Measurements from ENCODE around the gene ADGRB2. TPM values are rescaled to one million over a fixed set of nuclear protein-coding genes. Genes with fewer than 3 reads are reported as not detected.
A peak's percentile ranks its signal among the peaks of the same experiment; 100 is the strongest.

The ADGRB2 gene
- total RNA-seq, 6 experiments from 2014 or later = 0.06 TPM; not detected in 4

GRCh38 chr1:31796707-31797106 is 32.6 kb upstream of the ADGRB2 start:
- no peaks in the 10 kb centered on the region for H3K27me3 ChIP-seq
- intact Hi-C loops (cut with DNase I) = no loop called here
- no peaks in the 10 kb centered on the region for H3K4me1 ChIP-seq
- WGBS (ENCODE audit: insufficient coverage, low coverage, low lambda C conversion rate, missing lambda C conversion rate) = 78% methylated on average over 7 of the region's 7 CpGs
- TF ChIP-seq CTCF (IDR thresholded peaks at IDR 0.05) = no peak
- no peak for TF ChIP-seq POLR2A (IDR thresholded peaks at IDR 0.05)
- H3K27ac ChIP-seq = no peak overlapping the region
- ATAC-seq = no peak
- no peak overlapping the region for H3K4me3 ChIP-seq
- H3K36me3 ChIP-seq = no peaks in the 10 kb centered on the region
- no peak for DNase-seq
- H3K9me3 ChIP-seq = no peaks in the 10 kb centered on the region

GRCh38 chr1:31795801-31796621 is 31.9 kb upstream of the ADGRB2 start:
- no peak for ATAC-seq
- intact Hi-C loops (cut with DNase I) = no loop called here
- Histone ChIP-seq H3K4me3 (no peak overlapping the region), H3K27ac (no peak overlapping the region), H3K4me1 (no peaks in the 10 kb centered on the region), H3K9me3 (no peaks in the 10 kb centered on the region), H3K36me3 (no peaks in the 10 kb centered on the region), H3K27me3 (no peaks in the 10 kb centered on the region)
- 58% methylated on average over 3 of the region's 13 CpGs for WGBS (ENCODE audit: insufficient coverage, low coverage, low lambda C conversion rate, missing lambda C conversion rate)
- DNase-seq = peak in 2 of 3 donors; percentile 7 to 52
- no peak for TF ChIP-seq POLR2A (IDR thresholded peaks at IDR 0.05)
- no peak for TF ChIP-seq CTCF (IDR thresholded peaks at IDR 0.05)

- DNase-seq (no peak), ATAC-seq (no peak)
- H3K4me3 ChIP-seq = no peak overlapping the region
- no peaks in the 10 kb centered on the region for H3K9me3 ChIP-seq
- TF ChIP-seq POLR2A (IDR thresholded peaks at IDR 0.05) = no peak
- no peak for TF ChIP-seq CTCF (IDR thresholded peaks at IDR 0.05)
- 42% methylated on average over 2 of the region's 2 CpGs for WGBS (ENCODE audit: insufficient coverage, low coverage, low lambda C conversion rate, missing lambda C conversion rate)
- no peak overlapping the region for H3K27ac ChIP-seq
- H3K36me3 ChIP-seq = no peaks in the 10 kb centered on the region
- H3K27me3 ChIP-seq = no peaks in the 10 kb centered on the region
- intact Hi-C loops (cut with DNase I) = no loop called here
- no peaks in the 10 kb centered on the region for H3K4me1 ChIP-seq
Measured at GRCh38 chr1:31795096-31795675, 31.0 kb upstream of the ADGRB2 start.

- intact Hi-C loops (cut with DNase I) = loop anchor here in 1 of 2 donors (5.0 kb wide), 1 partner anchor 131 kb away; no protein-coding TSS in a partner anchor
- Histone ChIP-seq H3K27me3 (no peaks in the 10 kb centered on the region), H3K9me3 (no peaks in the 10 kb centered on the region), H3K27ac (no peak overlapping the region), H3K4me1 (no peaks in the 10 kb centered on the region), H3K36me3 (no peaks in the 10 kb centered on the region), H3K4me3 (no peak overlapping the region)
- WGBS (ENCODE audit: insufficient coverage, low coverage, low lambda C conversion rate, missing lambda C conversion rate) = 67% methylated on average over 4 of the region's 13 CpGs
- ATAC-seq (no peak), DNase-seq (peak; percentile 7 to 35 (median 28))
- TF ChIP-seq POLR2A (IDR thresholded peaks at IDR 0.05) (no peak), CTCF (IDR thresholded peaks at IDR 0.05) (no peak)
Measured at GRCh38 chr1:31793586-31794285, 29.6 kb upstream of the ADGRB2 start.
